Measurements from ENCODE around the gene THSD4. TPM values are rescaled to one million over a fixed set of nuclear protein-coding genes. Genes with fewer than 3 reads are reported as not detected.

Gene THSD4
- polyA plus RNA-seq, 1 donor from 2014 or later, result 0.46 TPM

DNA sequence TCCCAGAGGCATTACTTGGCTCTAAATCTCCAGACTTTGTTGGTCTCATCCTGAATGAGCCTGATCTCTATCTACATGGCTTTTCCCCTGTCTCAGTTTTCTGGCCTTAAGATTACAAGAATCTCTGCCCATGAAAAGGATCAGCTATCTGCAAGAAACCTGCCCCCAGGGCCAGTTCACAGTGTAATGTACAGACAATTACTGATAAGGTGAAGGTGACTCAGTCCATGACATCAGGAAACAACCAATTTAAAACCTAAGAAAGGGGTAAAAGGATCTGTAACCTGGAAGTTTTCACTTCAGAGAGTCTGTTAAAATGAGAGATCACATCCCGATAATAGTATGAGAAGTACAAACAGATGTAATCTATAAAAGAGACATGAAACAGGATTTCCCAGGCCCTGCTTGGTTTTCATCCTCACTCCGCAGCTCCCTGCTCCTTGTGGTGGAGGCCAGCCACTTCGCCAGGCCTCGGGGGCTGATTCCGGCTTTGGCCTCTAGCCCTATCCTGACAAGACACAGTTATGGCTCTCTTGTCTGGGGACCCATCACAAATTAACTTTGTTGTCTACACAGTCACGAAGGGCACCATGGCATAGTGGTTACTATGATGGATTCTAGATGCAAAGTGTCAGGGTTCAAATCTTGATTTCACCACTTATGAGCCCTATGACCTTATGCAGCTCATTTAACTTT, 136.9 kb downstream of the THSD4 start:
- Histone ChIP-seq H4K20me1 (ENCODE audit: insufficient read depth) (no peaks in the 10 kb centered on the region), H3F3A (ENCODE audit: insufficient read depth, low read length, poor library complexity, severe bottlenecking) (no peaks in the 10 kb centered on the region), H3K4me2 (ENCODE audit: low read length) (no peak overlapping the region), H3K9me3 (ENCODE audit: low read length) (no peaks in the 10 kb centered on the region), H3K27ac (ENCODE audit: low read length) (peak overlapping the region; percentile 34), H3K36me3 (ENCODE audit: insufficient read depth, low read length) (no peaks in the 10 kb centered on the region), H3K9me2 (ENCODE audit: insufficient read depth, low read length) (no peaks in the 10 kb centered on the region), H3K4me3 (ENCODE audit: low read length) (no peak overlapping the region), H2AFZ (ENCODE audit: low read depth, low read length) (no peak overlapping the region), H3K79me2 (replicated peaks; ENCODE audit: insufficient read depth, low read length) (no peaks in the 10 kb centered on the region), H3K27me3 (ENCODE audit: insufficient read depth, low read depth, low read length) (no peaks in the 10 kb centered on the region), H3K9ac (ENCODE audit: low read length) (no peak overlapping the region)
- TF ChIP-seq EZH2 (IDR thresholded peaks at IDR 0.05; ENCODE audit: borderline replicate concordance, insufficient read depth, low read length, poor library complexity, severe bottlenecking) (no peak), SMC3 (conservative IDR thresholded peaks at IDR 0.05; ENCODE audit: poor library complexity) (no peak), RAD21 (conservative IDR thresholded peaks at IDR 0.05) (no peak), EP300 (conservative IDR thresholded peaks at IDR 0.05; ENCODE audit: poor library complexity, severe bottlenecking) (no peak), MXI1 (conservative IDR thresholded peaks at IDR 0.05; ENCODE audit: poor library complexity, severe bottlenecking) (no peak), POLR2AphosphoS5 (IDR thresholded peaks at IDR 0.05) (no peak), TAF1 (IDR thresholded peaks at IDR 0.05; ENCODE audit: low read depth) (no peak)
- TF ChIP-seq, protein P1, sequence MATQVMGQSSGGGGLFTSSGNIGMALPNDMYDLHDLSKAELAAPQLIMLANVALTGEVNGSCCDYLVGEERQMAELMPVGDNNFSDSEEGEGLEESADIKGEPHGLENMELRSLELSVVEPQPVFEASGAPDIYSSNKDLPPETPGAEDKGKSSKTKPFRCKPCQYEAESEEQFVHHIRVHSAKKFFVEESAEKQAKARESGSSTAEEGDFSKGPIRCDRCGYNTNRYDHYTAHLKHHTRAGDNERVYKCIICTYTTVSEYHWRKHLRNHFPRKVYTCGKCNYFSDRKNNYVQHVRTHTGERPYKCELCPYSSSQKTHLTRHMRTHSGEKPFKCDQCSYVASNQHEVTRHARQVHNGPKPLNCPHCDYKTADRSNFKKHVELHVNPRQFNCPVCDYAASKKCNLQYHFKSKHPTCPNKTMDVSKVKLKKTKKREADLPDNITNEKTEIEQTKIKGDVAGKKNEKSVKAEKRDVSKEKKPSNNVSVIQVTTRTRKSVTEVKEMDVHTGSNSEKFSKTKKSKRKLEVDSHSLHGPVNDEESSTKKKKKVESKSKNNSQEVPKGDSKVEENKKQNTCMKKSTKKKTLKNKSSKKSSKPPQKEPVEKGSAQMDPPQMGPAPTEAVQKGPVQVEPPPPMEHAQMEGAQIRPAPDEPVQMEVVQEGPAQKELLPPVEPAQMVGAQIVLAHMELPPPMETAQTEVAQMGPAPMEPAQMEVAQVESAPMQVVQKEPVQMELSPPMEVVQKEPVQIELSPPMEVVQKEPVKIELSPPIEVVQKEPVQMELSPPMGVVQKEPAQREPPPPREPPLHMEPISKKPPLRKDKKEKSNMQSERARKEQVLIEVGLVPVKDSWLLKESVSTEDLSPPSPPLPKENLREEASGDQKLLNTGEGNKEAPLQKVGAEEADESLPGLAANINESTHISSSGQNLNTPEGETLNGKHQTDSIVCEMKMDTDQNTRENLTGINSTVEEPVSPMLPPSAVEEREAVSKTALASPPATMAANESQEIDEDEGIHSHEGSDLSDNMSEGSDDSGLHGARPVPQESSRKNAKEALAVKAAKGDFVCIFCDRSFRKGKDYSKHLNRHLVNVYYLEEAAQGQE (IDR thresholded peaks at IDR 0.05; ENCODE audit: borderline replicate concordance), result no peak
- TF ChIP-seq, protein P2, sequence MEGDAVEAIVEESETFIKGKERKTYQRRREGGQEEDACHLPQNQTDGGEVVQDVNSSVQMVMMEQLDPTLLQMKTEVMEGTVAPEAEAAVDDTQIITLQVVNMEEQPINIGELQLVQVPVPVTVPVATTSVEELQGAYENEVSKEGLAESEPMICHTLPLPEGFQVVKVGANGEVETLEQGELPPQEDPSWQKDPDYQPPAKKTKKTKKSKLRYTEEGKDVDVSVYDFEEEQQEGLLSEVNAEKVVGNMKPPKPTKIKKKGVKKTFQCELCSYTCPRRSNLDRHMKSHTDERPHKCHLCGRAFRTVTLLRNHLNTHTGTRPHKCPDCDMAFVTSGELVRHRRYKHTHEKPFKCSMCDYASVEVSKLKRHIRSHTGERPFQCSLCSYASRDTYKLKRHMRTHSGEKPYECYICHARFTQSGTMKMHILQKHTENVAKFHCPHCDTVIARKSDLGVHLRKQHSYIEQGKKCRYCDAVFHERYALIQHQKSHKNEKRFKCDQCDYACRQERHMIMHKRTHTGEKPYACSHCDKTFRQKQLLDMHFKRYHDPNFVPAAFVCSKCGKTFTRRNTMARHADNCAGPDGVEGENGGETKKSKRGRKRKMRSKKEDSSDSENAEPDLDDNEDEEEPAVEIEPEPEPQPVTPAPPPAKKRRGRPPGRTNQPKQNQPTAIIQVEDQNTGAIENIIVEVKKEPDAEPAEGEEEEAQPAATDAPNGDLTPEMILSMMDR (IDR thresholded peaks at IDR 0.05; ENCODE audit: poor library complexity, severe bottlenecking), result no peak

DNA sequence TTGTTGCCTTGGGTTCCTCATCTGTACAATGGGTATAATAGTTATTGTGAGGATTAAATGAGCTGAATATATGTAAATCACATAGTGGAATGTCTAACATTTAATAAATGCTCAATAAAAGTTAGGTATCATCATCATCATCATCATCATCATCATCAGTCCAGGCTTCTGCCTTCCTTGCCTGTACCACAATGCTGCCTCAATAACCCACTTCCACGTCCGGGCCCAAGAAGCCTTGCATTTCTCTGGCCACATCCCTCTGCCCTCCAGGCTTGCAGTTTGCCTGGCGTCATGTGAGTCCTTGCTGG, 137.4 kb downstream of the THSD4 start:
- Histone ChIP-seq H3K4me2 (ENCODE audit: low read length) (no peak overlapping the region), H3K9ac (ENCODE audit: low read length) (no peak overlapping the region), H3K79me2 (replicated peaks; ENCODE audit: insufficient read depth, low read length) (no peaks in the 10 kb centered on the region), H3K9me2 (ENCODE audit: insufficient read depth, low read length) (no peaks in the 10 kb centered on the region), H2AFZ (ENCODE audit: low read depth, low read length) (no peak overlapping the region), H3K27ac (ENCODE audit: low read length) (no peak overlapping the region), H3K27me3 (ENCODE audit: insufficient read depth, low read depth, low read length) (no peaks in the 10 kb centered on the region), H4K20me1 (ENCODE audit: insufficient read depth) (no peaks in the 10 kb centered on the region), H3K9me3 (ENCODE audit: low read length) (no peaks in the 10 kb centered on the region), H3K36me3 (ENCODE audit: insufficient read depth, low read length) (no peaks in the 10 kb centered on the region), H3F3A (ENCODE audit: insufficient read depth, low read length, poor library complexity, severe bottlenecking) (no peaks in the 10 kb centered on the region), H3K4me3 (ENCODE audit: low read length) (no peak overlapping the region)
- TF ChIP-seq SMC3 (conservative IDR thresholded peaks at IDR 0.05; ENCODE audit: poor library complexity), result no peak
- no peak for TF ChIP-seq TAF1 (IDR thresholded peaks at IDR 0.05; ENCODE audit: low read depth)
- TF ChIP-seq, protein P1 (IDR thresholded peaks at IDR 0.05; ENCODE audit: borderline replicate concordance), result no peak
- TF ChIP-seq EP300 (conservative IDR thresholded peaks at IDR 0.05; ENCODE audit: poor library complexity, severe bottlenecking), result no peak
- TF ChIP-seq, protein P2 (IDR thresholded peaks at IDR 0.05; ENCODE audit: poor library complexity, severe bottlenecking), result no peak
- TF ChIP-seq POLR2AphosphoS5 (IDR thresholded peaks at IDR 0.05), result no peak
- no peak for TF ChIP-seq MXI1 (conservative IDR thresholded peaks at IDR 0.05; ENCODE audit: poor library complexity, severe bottlenecking)
- no peak for TF ChIP-seq EZH2 (IDR thresholded peaks at IDR 0.05; ENCODE audit: borderline replicate concordance, insufficient read depth, low read length, poor library complexity, severe bottlenecking)
- no peak for TF ChIP-seq RAD21 (conservative IDR thresholded peaks at IDR 0.05)

Measured in neural cell (in vitro differentiated cells).